GM21528 (cell line): ENCODE measurements around the gene CTTNBP2.

Experiments
- ATAC-seq: cut with Tn5 transposase; IDR thresholded peaks from one replicate; pipeline ENCODE4 v1.9.1; 2021; ENCODE audit warnings: mild to moderate bottlenecking, moderate library complexity; ENCODE audit not compliant: unreplicated experiment, low FRiP score

Gene CTTNBP2

GRCh38 chr7:117873310-117874190 is at the start of gene CTTNBP2:
TSS of gene CTTNBP2 (minus strand) at chr7:117873441. CDS start at chr7:117873415, 26 bp downstream.
- no peak for ATAC-seq

- no peak for ATAC-seq
These were observed 43.1 kb upstream of the CTTNBP2 start for GRCh38 chr7:117916309-117916708.

- no peak for ATAC-seq
These were observed 39.2 kb upstream of the CTTNBP2 start for GRCh38 chr7:117912421-117912820.

- ATAC-seq: no peak
These were observed 35.0 kb upstream of the CTTNBP2 start for GRCh38 chr7:117908031-117908795.

- no peak for ATAC-seq
These were observed 33.9 kb upstream of the CTTNBP2 start for GRCh38 chr7:117907049-117907640.

GRCh38 chr7:117902314-117902889 is 29.2 kb upstream of the CTTNBP2 start:
- no peak for ATAC-seq

- ATAC-seq: no peak
These were observed 28.0 kb upstream of the CTTNBP2 start for GRCh38 chr7:117901089-117901797.

GRCh38 chr7:117896339-117896738 is 23.1 kb upstream of the CTTNBP2 start:
- ATAC-seq: no peak

- ATAC-seq: no peak
These were observed 22.0 kb upstream of the CTTNBP2 start for GRCh38 chr7:117895276-117895675.

GRCh38 chr7:117894037-117894436 is 20.8 kb upstream of the CTTNBP2 start:
- ATAC-seq: no peak

- no peak for ATAC-seq
These were observed 19.6 kb upstream of the CTTNBP2 start for GRCh38 chr7:117892821-117893220.

- ATAC-seq: no peak
These were observed 16.4 kb upstream of the CTTNBP2 start for GRCh38 chr7:117889611-117890010.

GRCh38 chr7:117888627-117889026 is 15.4 kb upstream of the CTTNBP2 start:
- ATAC-seq: no peak

GRCh38 chr7:117882594-117882993 is 9.4 kb upstream of the CTTNBP2 start:
- no peak for ATAC-seq

GRCh38 chr7:117876761-117877160 is 3.5 kb upstream of the CTTNBP2 start:
- ATAC-seq: no peak

GRCh38 chr7:117875566-117875965 is 2.3 kb upstream of the CTTNBP2 start:
- no peak for ATAC-seq

GRCh38 chr7:117874191-117874700 is 1.0 kb upstream of the CTTNBP2 start:
- ATAC-seq: no peak

- no peak for ATAC-seq
These were observed 506 bp downstream of the CTTNBP2 start for GRCh38 chr7:117872561-117873309.

GRCh38 chr7:117871778-117872538 is 1.3 kb downstream of the CTTNBP2 start:
- ATAC-seq: no peak
